ENCODE results near the gene DYSF.

DYSF gene

DNA sequence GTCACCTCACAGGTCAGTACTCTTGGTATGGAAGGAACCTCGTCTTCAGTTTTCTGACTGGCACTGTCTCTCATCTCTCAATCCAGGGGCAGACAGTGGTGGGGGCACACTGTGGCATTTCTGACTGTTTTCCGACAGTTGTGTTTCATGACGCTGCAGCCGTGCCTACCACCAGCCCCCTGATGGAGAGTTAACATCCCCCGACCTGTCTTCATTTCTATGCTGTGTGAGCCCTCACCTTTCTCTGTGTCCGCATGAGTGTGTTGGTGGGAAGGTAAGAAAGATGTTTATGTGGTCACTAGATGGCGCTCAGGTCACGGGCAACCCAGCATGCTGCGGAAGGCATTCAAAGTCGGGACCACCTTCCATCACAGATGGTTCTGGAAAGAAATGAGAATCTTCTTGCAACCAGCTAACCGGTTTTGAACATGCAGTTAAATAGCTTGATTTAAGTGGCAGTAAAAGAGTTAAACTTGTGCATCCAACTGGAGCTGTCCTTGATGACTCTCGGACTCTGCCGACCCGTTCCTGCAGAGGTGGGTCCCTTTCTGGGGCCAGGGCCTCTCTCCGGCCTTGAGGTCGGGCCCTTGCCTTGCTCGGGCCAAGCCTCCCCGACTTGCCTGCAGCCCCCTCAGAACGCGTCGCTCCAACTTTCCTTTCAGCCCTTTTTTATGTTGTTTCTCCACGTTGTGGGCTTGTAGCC is 92.4 kb downstream of the DYSF start:
- peak; percentile 59 for DNase-seq (ENCODE audit: low read depth)
- in situ Hi-C loops (cut with HindIII; ENCODE audit: low sequenced_read_pairs): no loop called here
- TF ChIP-seq, protein P1, sequence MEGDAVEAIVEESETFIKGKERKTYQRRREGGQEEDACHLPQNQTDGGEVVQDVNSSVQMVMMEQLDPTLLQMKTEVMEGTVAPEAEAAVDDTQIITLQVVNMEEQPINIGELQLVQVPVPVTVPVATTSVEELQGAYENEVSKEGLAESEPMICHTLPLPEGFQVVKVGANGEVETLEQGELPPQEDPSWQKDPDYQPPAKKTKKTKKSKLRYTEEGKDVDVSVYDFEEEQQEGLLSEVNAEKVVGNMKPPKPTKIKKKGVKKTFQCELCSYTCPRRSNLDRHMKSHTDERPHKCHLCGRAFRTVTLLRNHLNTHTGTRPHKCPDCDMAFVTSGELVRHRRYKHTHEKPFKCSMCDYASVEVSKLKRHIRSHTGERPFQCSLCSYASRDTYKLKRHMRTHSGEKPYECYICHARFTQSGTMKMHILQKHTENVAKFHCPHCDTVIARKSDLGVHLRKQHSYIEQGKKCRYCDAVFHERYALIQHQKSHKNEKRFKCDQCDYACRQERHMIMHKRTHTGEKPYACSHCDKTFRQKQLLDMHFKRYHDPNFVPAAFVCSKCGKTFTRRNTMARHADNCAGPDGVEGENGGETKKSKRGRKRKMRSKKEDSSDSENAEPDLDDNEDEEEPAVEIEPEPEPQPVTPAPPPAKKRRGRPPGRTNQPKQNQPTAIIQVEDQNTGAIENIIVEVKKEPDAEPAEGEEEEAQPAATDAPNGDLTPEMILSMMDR (IDR thresholded peaks at IDR 0.05; ENCODE audit: low read depth, low read length, missing control alignments): peak; percentile 76
- no peak overlapping the region for H3K4me3 ChIP-seq (ENCODE audit: low read depth, low read length)

DNA sequence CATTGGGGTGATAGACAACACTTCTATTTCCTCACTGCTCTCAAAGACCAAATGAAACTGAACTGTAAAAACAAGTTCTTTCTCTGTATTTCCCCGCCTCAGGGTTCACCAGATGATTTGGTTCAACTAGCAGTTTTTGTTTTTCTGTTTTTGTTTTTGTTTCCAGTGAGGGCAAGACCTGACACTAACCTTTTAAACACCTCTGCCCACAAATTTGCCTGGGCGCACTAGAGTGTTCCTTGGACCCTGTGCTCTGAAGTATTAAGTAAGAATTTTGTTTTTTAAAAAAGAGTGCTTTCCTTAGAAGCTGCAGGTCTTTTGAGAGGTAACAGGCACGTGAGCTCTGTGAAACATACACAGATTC is 92.9 kb downstream of the DYSF start:
- TF ChIP-seq, protein P1 (IDR thresholded peaks at IDR 0.05; ENCODE audit: low read depth, low read length, missing control alignments): no peak
- in situ Hi-C loops (cut with HindIII; ENCODE audit: low sequenced_read_pairs): no loop called here
- DNase-seq (ENCODE audit: low read depth): no peak

DNA sequence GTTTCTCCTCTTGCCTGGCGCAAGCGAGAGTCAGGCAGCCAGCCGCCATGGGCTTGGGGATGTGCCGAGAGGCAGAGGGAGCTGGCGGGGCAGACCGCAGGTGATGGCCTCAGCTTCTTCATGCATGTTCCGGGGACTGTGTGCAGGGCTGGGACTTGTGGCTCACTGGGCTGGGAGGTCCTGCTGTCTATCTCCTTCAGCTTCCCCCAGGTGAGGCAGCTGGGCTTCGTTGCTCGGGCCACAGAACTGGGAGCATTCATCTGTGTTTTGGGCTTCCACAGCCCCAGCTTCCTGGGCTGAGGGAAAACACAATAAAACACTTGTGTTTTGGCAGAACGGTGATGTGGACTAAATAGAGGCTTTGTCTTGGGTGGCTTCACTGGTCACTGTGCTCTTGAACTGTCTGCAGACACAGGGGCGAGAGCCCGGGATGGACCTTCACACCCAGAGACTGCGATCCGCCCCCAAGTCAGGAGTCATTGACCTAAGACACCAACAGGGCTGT is 93.5 kb downstream of the DYSF start:
- DNase-seq (ENCODE audit: low read depth): no peak
- TF ChIP-seq, protein P1 (IDR thresholded peaks at IDR 0.05; ENCODE audit: low read depth, low read length, missing control alignments): no peak
- in situ Hi-C loops (cut with HindIII; ENCODE audit: low sequenced_read_pairs): no loop called here
- no peak overlapping the region for H3K4me3 ChIP-seq (ENCODE audit: low read depth, low read length)

More for the DNA sequence above, 92.9 kb downstream of the DYSF start:
- H3K4me3 ChIP-seq (ENCODE audit: low read depth, low read length): no peak overlapping the region

DNA sequence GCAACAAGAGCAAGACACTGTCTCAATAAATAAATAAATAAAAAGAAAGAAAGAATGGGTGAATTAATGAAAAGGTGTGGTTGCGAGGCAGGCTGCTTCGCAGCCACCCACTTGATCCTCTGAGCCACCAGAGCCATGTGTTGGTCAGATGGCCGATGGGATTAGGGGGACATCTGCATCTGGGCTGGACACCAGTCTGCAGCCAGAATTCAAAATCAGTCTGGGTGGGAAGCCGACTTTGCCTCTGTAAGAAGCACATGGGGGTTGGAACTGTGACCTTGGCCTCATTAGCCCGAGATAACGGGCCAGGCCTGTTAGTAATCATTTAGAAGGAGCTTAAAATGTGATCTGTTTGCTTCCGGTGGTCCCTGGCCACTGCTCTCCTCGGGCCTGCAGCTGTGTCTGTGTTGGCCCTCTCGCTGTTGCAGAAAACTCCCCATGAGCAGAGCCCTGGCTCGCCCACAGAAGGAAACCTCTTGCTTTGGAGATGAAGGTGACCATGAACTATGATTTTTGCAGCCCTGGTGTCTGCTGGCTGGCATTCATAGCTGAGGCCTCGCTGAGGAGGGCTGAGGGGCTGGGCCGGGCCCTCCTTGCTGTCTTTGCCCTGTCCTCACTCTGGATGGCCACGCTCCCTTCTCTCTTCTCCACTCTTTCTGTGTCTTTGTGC is 94.4 kb downstream of the DYSF start:
- in situ Hi-C loops (cut with HindIII; ENCODE audit: low sequenced_read_pairs): no loop called here
- DNase-seq (ENCODE audit: low read depth): no peak
- TF ChIP-seq, protein P1 (IDR thresholded peaks at IDR 0.05; ENCODE audit: low read depth, low read length, missing control alignments): no peak
- no peak overlapping the region for H3K4me3 ChIP-seq (ENCODE audit: low read depth, low read length)

DNA sequence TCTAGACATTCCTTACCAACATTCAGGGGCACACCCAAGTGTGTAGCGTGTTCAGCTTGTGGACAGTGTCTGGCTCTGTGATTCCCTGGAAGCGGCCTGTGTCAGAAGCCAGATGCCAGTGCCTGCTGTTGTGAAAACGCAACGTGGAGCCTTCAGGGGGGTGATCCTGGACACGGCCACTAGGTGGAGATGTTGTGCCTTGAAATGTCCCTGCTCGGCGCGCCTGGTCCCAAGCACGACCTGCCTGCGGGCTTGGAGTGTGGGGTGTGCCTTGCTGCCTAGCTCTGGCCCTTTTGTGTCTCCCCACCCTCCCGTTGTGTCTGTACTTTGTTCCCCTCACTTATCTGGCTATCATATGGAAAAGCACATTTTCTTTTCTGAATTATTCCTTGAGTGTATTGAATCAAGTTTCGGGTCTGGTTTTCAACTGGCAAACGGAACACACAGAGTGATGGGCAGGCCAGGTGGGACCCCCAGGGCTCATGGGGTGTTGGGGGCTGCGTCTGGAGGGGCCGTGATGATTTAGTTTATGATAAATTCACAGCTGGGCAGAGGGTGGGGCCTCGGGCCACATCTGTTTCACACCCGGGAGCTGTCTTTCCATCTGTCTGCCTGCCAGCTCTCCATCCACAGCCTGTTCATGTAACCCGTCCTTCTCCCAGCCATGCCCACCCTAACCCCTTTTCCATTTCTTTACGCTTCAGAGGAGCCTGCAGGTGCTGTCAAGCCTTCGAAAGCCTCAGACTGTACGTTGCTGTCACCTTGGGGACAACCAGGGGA is 95.5 kb downstream of the DYSF start:
- DNase-seq (ENCODE audit: low read depth): no peak
- in situ Hi-C loops (cut with HindIII; ENCODE audit: low sequenced_read_pairs): no loop called here
- no peak overlapping the region for H3K4me3 ChIP-seq (ENCODE audit: low read depth, low read length)
- TF ChIP-seq, protein P1 (IDR thresholded peaks at IDR 0.05; ENCODE audit: low read depth, low read length, missing control alignments): peak; percentile 68

DNA sequence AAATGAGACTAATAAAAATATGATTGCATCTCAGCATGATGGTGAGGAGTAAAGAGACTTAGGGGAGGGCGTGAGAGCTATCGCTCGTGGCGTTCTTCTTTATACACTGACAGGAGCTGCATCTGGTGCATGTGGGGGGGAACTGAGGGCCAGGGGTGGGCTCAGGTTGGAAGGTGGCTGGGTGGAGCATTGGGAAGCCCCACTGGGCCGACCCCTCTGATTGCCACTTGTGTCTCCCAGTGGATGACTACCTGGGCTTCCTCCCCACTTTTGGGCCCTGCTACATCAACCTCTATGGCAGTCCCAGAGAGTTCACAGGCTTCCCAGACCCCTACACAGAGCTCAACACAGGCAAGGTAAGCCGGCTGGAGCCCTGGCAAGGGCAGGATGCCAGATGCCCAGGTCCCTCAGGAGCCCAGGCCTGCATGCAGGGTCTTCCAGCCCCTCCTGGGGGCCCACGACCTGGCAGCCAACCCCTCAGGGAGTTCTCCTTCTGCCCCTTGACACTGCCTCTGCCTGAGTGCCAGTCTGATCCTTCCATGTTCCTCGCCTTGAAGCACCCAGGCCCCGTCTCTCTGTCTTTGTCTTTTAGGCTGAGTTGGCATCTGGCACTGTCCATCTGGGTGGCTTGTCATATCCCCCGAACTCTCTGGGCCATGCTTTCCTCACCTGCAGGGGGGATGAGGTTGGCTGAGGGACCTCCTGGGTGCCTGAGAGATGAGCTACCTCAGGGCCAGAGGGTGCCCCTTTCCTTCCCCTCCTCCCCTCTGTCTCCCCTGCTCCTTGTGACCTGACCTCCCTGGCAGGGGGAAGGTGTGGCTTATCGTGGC is 97.7 kb downstream of the DYSF start:
- in situ Hi-C loops (cut with HindIII; ENCODE audit: low sequenced_read_pairs): no loop called here
- H3K4me3 ChIP-seq (ENCODE audit: low read depth, low read length): no peak overlapping the region

More for the DNA sequence above, 97.7 kb downstream of the DYSF start:
- TF ChIP-seq, protein P1 (IDR thresholded peaks at IDR 0.05; ENCODE audit: low read depth, low read length, missing control alignments): no peak
- no peak for DNase-seq (ENCODE audit: low read depth)

Data from astrocyte of the cerebellum (primary cell).